Measurements from ENCODE around the gene HENMT1. TPM values are rescaled to one million over a fixed set of nuclear protein-coding genes. Genes with fewer than 3 reads are reported as not detected.

The HENMT1 gene
- total and polyA plus RNA-seq, 9 of the 15 experiments (the other 6 are each of a cell fraction or from before 2014, with no cell fraction given) = not detected

GRCh38 chr1:108692724-108693655 lies 32.1 kb upstream of the HENMT1 start (continued):
- TF ChIP-seq HSF4 (CRISPR knock-in tag; IDR thresholded peaks at IDR 0.05; ENCODE audit: borderline replicate concordance) = no peak
- TF ChIP-seq ZNF57 (CRISPR knock-in tag; IDR thresholded peaks at IDR 0.05) = no peak
- TF ChIP-seq CC2D1A (IDR thresholded peaks at IDR 0.05) = no peak
- TF ChIP-seq SIN3B (IDR thresholded peaks at IDR 0.05; ENCODE audit: low read depth) = no peak
- TF ChIP-seq FOSL1 (tag; conservative IDR thresholded peaks at IDR 0.05) = 0 out of 2 replicates have a peak, but pooled peaks have one; percentile 23
- TF ChIP-seq POLR3G (IDR thresholded peaks at IDR 0.05; ENCODE audit: extremely low read depth, insufficient read length, insufficient replicate concordance) = no peak
- TF ChIP-seq ZBTB43 (CRISPR knock-in tag; IDR thresholded peaks at IDR 0.05) = peak; percentile 45; the same call in 1 of the 2 replicates
- TF ChIP-seq PURB (CRISPR knock-in tag; IDR thresholded peaks at IDR 0.05; ENCODE audit: low read depth) = no peak
- TF ChIP-seq HNRNPK (IDR thresholded peaks at IDR 0.05; ENCODE audit: low read depth, low read length, poor library complexity, severe bottlenecking) = no peak
- TF ChIP-seq VEZF1 (CRISPR knock-in tag; IDR thresholded peaks at IDR 0.05) = peak; percentile 83
- TF ChIP-seq, protein P1, sequence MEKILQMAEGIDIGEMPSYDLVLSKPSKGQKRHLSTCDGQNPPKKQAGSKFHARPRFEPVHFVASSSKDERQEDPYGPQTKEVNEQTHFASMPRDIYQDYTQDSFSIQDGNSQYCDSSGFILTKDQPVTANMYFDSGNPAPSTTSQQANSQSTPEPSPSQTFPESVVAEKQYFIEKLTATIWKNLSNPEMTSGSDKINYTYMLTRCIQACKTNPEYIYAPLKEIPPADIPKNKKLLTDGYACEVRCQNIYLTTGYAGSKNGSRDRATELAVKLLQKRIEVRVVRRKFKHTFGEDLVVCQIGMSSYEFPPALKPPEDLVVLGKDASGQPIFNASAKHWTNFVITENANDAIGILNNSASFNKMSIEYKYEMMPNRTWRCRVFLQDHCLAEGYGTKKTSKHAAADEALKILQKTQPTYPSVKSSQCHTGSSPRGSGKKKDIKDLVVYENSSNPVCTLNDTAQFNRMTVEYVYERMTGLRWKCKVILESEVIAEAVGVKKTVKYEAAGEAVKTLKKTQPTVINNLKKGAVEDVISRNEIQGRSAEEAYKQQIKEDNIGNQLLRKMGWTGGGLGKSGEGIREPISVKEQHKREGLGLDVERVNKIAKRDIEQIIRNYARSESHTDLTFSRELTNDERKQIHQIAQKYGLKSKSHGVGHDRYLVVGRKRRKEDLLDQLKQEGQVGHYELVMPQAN (IDR thresholded peaks at IDR 0.05; ENCODE audit: borderline replicate concordance) = peak; percentile 60; the same call in 1 of the 2 replicates
- no peak for TF ChIP-seq U2AF1 (optimal IDR thresholded peaks at IDR 0.05; ENCODE audit: low read depth, low read length)
- no peak for TF ChIP-seq GTF2F1 (IDR thresholded peaks at IDR 0.05; ENCODE audit: low read depth, low read length)
- no peak for TF ChIP-seq NR3C1 (CRISPR knock-in tag; IDR thresholded peaks at IDR 0.05)
- TF ChIP-seq, protein P2, sequence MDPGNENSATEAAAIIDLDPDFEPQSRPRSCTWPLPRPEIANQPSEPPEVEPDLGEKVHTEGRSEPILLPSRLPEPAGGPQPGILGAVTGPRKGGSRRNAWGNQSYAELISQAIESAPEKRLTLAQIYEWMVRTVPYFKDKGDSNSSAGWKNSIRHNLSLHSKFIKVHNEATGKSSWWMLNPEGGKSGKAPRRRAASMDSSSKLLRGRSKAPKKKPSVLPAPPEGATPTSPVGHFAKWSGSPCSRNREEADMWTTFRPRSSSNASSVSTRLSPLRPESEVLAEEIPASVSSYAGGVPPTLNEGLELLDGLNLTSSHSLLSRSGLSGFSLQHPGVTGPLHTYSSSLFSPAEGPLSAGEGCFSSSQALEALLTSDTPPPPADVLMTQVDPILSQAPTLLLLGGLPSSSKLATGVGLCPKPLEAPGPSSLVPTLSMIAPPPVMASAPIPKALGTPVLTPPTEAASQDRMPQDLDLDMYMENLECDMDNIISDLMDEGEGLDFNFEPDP (CRISPR knock-in tag; IDR thresholded peaks at IDR 0.05) = no peak
- TF ChIP-seq HNRNPLL (IDR thresholded peaks at IDR 0.05; ENCODE audit: low read depth, low read length, poor library complexity, severe bottlenecking) = no peak
- peak; percentile 75; the same call in 1 of the 2 replicates for TF ChIP-seq ZNF232 (CRISPR knock-in tag; IDR thresholded peaks at IDR 0.05)
- TF ChIP-seq TOE1 (IDR thresholded peaks at IDR 0.05; ENCODE audit: borderline replicate concordance) = no peak
- peak; percentile 72; the same call in 1 of the 2 replicates for TF ChIP-seq TOE1 (CRISPR knock-in tag; IDR thresholded peaks at IDR 0.05; ENCODE audit: borderline replicate concordance, low read depth)
- no peak for TF ChIP-seq SP2 (IDR thresholded peaks at IDR 0.05; ENCODE audit: extremely low read depth, low read depth, low read length, poor library complexity, severe bottlenecking)
